Suprapubic skin (tissue), 3 donors: ENCODE results near the gene ERG.

Experiments
- POLR2A ChIP-seq, 2 donors: fragments of 450-650 bp; IDR thresholded peaks; one replicate each; pipeline ENCODE4 v1.6.1; 2017; ENCODE audit warnings: antibody characterized with exemption in 2 of 2, mild to moderate bottlenecking in 2 of 2, moderate library complexity in 2 of 2
- TF ChIP-seq, protein P1 (sequence below), 2 donors: fragments of 200-600 bp in 1 of 2; fragments of 450-650 bp in 1 of 2; sonication (generic) in 1 of 2; IDR thresholded peaks; one replicate each; pipeline ENCODE4 v1.5.1; 2016 to 2019; ENCODE audit warnings: antibody characterized with exemption in 2 of 2, mild to moderate bottlenecking in 1 of 2, moderate library complexity in 1 of 2

DNA sequence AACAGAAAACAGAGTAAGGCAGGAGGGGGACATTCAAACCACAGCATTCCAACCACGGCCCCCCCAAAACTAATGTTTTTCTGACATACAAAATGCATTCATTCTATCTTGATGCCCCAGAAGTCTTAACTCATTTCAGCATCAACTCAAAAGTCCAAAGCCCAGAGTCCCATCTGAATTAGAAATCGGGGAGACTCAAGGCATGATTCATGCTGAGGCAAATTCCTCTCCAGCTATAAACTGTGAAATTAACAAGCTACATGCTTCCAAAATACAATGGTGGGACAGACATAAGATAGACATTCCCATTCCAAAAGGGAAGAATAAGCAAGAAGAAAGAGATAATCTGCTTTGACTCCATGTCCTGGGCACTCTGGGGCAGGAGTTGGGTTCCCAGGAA lies 167.6 kb downstream of the ERG start:
- TF ChIP-seq, protein P1, sequence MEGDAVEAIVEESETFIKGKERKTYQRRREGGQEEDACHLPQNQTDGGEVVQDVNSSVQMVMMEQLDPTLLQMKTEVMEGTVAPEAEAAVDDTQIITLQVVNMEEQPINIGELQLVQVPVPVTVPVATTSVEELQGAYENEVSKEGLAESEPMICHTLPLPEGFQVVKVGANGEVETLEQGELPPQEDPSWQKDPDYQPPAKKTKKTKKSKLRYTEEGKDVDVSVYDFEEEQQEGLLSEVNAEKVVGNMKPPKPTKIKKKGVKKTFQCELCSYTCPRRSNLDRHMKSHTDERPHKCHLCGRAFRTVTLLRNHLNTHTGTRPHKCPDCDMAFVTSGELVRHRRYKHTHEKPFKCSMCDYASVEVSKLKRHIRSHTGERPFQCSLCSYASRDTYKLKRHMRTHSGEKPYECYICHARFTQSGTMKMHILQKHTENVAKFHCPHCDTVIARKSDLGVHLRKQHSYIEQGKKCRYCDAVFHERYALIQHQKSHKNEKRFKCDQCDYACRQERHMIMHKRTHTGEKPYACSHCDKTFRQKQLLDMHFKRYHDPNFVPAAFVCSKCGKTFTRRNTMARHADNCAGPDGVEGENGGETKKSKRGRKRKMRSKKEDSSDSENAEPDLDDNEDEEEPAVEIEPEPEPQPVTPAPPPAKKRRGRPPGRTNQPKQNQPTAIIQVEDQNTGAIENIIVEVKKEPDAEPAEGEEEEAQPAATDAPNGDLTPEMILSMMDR (IDR thresholded peaks at IDR 0.05) = no peak
- no peak for TF ChIP-seq POLR2A (IDR thresholded peaks at IDR 0.05)
